Astrocyte of the cerebellum (primary cell): ENCODE results near the gene CHKB.

Experiments used
- DNase-seq: peaks from one replicate; pipeline ENCODE4 v3.0.0-alpha.2; 2011; ENCODE audit warnings: low read depth
- H3K4me3 ChIP-seq: 2 replicates; pipeline ENCODE4 v1.5.1; 2011; ENCODE audit warnings: mild to moderate bottlenecking, low read depth, low read length, moderate library complexity
- in situ Hi-C: cut with HindIII; loops from 2 replicates; pipeline ENCODE4 v1.10.0; 2017; ENCODE audit warnings: low sequenced_read_pairs
- TF ChIP-seq, protein P1 (sequence below): IDR thresholded peaks from 2 replicates; pipeline ENCODE4 v1.5.1; 2012; ENCODE audit warnings: low read length, low read depth, moderate library complexity, mild to moderate bottlenecking; ENCODE audit errors: missing control alignments

The CHKB gene

DNA sequence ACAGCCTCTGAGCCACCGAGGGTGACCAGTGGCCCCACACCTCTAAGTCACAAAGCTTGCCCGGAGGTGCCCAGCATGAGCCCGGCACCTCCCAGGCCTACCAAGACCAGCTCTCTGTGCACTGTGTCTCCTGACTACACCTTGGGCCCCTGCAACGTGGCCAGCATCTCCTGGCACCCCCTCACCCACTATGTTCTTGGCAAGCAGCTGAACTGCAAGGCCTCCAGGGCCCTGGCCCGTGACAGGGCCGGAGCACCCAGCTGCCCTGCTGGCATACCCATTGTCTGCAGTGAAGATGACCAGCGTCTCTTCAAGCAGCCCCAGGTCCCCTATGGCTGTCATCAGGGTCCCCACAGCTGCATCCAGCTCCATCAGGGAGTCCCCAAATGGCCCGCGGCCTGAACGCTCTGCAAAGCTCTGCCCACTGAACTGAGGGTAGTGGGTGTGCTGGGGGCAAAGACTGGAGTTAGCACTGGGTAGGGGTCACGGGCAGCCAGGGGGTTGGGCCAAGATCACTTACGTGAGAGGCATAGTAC, 43.7 kb upstream of the CHKB start:
- H3K4me3 ChIP-seq = no peak overlapping the region
- DNase-seq = no peak
- in situ Hi-C loops = loop anchor here (5.0 kb wide), 1 partner anchor 49 kb away; the partner anchor contains the start of gene CPT1B
- TF ChIP-seq, protein P1, sequence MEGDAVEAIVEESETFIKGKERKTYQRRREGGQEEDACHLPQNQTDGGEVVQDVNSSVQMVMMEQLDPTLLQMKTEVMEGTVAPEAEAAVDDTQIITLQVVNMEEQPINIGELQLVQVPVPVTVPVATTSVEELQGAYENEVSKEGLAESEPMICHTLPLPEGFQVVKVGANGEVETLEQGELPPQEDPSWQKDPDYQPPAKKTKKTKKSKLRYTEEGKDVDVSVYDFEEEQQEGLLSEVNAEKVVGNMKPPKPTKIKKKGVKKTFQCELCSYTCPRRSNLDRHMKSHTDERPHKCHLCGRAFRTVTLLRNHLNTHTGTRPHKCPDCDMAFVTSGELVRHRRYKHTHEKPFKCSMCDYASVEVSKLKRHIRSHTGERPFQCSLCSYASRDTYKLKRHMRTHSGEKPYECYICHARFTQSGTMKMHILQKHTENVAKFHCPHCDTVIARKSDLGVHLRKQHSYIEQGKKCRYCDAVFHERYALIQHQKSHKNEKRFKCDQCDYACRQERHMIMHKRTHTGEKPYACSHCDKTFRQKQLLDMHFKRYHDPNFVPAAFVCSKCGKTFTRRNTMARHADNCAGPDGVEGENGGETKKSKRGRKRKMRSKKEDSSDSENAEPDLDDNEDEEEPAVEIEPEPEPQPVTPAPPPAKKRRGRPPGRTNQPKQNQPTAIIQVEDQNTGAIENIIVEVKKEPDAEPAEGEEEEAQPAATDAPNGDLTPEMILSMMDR = no peak

DNA sequence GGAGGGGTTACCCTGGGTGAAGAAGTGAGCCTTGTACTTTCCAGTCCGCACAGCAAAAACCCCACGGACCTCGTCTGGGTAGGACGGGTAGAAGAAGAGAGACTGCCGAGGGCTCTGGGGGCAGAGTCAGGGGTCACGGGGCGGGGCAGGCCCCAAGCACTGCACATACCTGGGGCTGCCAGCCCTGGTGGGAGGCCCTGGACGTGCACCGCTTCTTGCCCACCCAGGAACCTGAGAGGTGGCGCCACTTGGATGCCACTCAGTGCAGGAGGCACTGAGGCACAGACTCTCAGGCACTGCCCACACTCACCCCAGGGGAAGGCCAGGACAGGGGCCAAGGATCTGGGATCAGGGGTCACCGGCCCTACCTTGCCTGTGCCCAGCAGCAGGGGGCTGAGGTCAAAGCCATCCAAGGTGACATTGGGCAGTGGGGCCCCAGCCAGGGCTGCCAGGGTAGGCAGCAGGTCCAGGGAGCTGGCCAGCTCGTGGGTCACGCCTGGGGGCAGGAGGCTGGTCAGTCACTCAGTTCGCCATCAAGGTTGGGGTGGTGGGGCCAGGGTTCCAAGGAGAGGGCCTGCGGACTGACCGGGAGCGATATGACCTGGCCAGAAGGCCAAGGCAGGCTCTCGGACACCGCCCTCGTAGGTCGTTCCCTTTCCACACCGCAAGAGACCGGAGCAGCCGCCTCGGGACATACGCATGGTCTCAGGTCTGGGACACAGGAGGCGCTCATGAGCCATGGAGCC, 43.1 kb upstream of the CHKB start:
- TF ChIP-seq, protein P1 = no peak
- no peak for DNase-seq
- in situ Hi-C loops = loop anchor here (5.0 kb wide), 1 partner anchor 48 kb away; the partner anchor contains the start of gene CPT1B

DNA sequence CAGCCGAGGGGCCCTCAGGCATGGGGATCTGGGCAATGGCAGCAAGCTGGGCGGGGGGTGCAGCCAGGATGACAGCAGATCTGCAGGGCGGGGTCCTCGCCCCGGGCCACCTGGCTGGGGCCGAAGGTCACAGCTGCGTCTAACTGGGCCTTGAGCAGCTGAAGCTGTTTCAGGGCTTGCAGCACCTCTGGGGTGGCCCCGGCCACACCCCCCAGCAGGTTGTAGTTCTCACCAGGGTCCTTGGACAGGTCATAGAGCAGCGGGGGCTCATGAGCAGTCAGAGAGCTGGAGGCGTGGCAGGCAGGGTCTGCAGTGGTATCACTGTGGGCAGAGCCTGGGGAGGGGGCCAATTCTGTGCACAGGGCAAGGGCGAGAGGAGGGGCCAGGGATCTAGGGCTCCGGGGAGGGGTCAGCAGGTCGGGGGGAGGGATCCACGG, 42.5 kb upstream of the CHKB start:
- in situ Hi-C loops = loop anchor here (5.0 kb wide), 1 partner anchor 48 kb away; the partner anchor contains the start of gene CPT1B
- TF ChIP-seq, protein P1 = no peak
- no peak overlapping the region for H3K4me3 ChIP-seq
- no peak for DNase-seq

More for the DNA sequence above, 43.1 kb upstream of the CHKB start:
- no peak overlapping the region for H3K4me3 ChIP-seq

DNA sequence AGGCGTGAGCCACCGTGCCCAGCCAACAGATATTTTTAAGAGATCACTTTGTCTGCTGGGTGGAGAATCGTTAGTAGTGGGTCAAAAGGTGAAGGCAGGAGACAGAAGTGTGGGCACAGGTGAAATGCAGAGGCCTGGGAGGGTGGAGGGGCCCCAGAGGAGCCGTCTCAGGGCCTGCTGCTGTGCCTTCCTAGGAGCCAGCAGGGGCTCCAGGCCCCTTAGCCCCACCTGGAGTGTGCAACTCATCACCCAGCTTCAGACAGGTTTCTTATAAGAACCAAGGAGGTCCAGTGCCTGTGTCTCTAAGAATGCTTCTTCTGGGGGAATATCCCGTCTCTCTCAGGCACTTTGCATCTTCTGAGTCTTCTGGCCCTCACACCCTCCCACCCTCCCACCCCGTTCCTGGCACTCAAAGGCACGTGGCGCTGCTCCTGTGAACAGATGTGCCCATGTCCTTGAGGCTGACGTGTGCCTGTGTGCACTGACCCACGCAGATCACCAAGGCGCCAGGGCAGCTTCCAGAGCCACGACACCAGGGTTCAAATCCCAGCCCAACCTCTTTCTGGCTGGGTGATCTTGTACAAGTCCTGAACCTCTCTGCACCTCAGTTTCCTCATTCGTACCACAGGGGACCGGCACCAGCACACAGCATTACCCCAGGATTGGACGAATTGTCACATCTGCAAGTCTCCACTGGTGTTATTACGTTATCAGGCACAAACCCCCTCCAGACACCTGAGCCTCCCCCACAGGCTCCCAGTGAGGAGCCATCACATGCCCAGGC, 41.9 kb upstream of the CHKB start:
- in situ Hi-C loops = loop anchor here (5.0 kb wide), 1 partner anchor 47 kb away; the partner anchor contains the start of gene CPT1B
- TF ChIP-seq, protein P1 = no peak
- no peak overlapping the region for H3K4me3 ChIP-seq
- no peak for DNase-seq

DNA sequence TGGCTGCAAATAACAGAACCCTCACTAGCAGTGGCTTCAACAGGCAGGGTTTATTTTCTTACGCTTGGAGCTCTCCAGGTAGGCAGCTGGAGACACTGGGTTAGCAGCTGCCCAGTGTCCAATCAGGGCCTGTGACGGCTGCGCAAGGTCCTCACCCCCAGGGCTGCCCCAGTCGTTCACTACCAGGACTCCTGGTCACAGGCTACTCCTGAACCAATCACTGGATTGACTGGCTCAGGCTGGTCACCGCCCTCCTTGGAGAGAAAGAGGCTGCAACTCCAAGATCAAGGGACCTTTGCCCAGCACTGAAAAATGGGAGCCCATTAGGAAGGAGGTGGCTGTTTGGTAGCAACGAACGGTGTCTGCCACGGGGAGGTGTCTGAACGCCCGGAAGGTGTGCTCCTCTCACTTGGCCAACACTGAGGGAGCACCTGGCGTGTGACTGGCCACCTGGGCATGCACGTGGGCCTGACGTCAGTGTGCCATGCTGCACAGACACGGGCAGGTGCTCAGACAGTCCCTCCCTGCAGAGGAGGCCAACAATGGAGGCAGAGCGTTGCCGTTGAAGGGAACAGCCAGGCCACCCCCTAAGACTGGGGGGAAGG, 40.2 kb upstream of the CHKB start:
- in situ Hi-C loops = no loop called here
- DNase-seq = no peak
- H3K4me3 ChIP-seq = no peak overlapping the region
- TF ChIP-seq, protein P1 = no peak
